AG04449 (cell line): ENCODE data around the gene OSBP2.

ENCODE experiments used
- CTCF ChIA-PET: fragments of 350-600 bp; formaldehyde crosslinking; extraction: SDS; loops from one replicate; lab custom pipeline; 2021; ENCODE audit warnings: antibody characterized with exemption; lab: Yijun Ruan, JAX
- POLR2A ChIA-PET: fragments of 400-600, 350-600 bp; formaldehyde crosslinking; extraction: SDS; loops from one replicate; lab custom pipeline; 2020; ENCODE audit warnings: antibody characterized with exemption, inconsistent platforms; lab: Yijun Ruan, JAX
- DNase-seq: peaks from one replicate; pipeline ENCODE4 v3.0.0-alpha.2; 2010; ENCODE audit warnings: low read depth, low spot score
- H3K4me3 ChIP-seq: 2 replicates; pipeline ENCODE4 v1.5.1; 2011; ENCODE audit warnings: low read depth, mild to moderate bottlenecking, control low read depth, low read length
- TF ChIP-seq, protein P1 (sequence below): IDR thresholded peaks from one replicate; pipeline ENCODE4 v1.5.1; 2011; ENCODE audit warnings: mild to moderate bottlenecking, moderate library complexity, low read length, control low read depth, inconsistent platforms; ENCODE audit not compliant: insufficient read depth; ENCODE audit errors: missing control alignments

Gene OSBP2

DNA sequence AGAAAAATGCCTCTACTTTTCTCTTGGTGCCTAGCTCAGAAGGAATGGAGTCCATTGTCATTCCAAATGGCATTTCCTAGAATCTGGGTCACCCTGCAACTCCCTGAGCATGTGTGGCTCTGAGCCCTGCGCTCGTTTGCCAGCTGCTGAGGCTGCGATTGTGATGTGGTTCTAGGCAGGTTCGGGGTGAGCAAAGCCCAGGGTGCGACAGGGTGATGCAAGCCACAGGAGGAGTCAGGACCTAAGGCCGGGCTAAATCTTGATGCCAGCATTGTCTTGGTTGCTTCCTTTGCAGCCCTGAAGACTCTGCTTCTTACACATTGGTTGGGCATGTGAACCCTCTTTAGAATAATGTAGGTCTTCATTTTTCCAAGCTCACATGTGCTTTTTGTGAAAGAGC is 142.9 kb downstream of the OSBP2 start:
- H3K4me3 ChIP-seq: no peak overlapping the region
- ChIA-PET CTCF (no interaction called here), POLR2A (no interaction called here)
- no peak for DNase-seq
- TF ChIP-seq, protein P1, sequence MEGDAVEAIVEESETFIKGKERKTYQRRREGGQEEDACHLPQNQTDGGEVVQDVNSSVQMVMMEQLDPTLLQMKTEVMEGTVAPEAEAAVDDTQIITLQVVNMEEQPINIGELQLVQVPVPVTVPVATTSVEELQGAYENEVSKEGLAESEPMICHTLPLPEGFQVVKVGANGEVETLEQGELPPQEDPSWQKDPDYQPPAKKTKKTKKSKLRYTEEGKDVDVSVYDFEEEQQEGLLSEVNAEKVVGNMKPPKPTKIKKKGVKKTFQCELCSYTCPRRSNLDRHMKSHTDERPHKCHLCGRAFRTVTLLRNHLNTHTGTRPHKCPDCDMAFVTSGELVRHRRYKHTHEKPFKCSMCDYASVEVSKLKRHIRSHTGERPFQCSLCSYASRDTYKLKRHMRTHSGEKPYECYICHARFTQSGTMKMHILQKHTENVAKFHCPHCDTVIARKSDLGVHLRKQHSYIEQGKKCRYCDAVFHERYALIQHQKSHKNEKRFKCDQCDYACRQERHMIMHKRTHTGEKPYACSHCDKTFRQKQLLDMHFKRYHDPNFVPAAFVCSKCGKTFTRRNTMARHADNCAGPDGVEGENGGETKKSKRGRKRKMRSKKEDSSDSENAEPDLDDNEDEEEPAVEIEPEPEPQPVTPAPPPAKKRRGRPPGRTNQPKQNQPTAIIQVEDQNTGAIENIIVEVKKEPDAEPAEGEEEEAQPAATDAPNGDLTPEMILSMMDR: no peak

DNA sequence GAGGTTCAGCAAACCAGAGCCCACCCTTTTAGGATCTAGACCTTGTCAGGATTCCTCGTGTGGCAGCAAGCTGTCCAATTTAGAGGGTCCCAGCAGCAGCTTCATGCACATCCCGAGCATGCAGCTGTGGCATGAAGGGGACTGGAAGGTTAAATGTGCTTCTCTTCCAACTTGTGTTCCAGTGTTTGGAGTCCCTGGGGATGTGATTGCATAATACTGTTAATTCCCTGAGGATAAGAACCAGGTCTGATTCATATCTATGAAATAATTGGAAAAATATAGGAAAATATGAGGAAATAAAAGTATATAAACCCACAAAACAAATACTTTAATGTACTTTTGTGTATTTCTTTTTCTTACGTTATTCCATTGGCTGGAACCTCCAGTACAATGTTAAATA is 143.4 kb downstream of the OSBP2 start:
- DNase-seq: no peak
- H3K4me3 ChIP-seq: no peak overlapping the region
- TF ChIP-seq, protein P1: no peak
- ChIA-PET POLR2A (no interaction called here), CTCF (no interaction called here)

DNA sequence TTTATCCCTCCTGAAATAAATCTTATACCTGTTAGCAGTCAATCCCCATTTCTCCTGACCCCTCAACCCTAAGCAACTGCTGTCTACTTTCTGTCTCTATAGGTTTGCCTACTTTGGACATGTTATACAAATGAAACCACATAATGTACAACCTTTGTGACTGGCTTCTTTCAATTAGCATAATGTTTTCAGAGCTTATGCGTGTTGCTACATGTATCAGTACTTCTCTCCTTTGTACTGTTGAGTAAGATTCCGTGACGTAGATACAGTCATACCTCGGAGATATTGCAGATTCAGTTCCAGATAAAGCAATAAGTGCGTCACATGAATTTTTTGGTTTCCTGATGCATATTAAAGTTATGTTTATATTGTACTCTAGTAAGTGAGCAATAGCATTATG is 146.6 kb downstream of the OSBP2 start:
- TF ChIP-seq, protein P1: no peak
- DNase-seq: no peak
- CTCF ChIA-PET: no interaction called here
- POLR2A ChIA-PET: interaction anchor here (0.7 kb wide), 1 partner anchor 55 kb away, joined by 3 read pairs; no protein-coding TSS in a partner anchor
- H3K4me3 ChIP-seq: no peak overlapping the region

DNA sequence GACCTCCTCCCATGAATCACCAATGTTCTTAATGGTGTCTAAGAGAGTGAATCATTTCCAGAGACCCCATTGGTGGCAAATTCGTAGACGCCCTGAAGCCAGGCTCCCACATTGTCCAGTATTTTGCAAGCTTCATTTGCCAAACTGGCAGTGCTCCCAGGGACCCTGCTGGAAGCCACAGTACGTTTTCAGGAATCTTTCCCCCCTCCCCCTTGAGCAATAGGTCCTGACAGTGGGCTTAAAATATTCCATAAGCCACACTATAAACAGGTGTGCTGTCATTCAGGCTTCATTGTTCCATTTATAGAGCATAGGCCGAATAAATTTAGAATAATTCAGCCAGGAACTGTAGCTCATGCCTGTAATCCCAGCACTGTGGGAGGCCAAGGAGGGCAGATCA is 148.6 kb downstream of the OSBP2 start:
- H3K4me3 ChIP-seq: no peak overlapping the region
- TF ChIP-seq, protein P1: no peak
- no peak for DNase-seq
- ChIA-PET POLR2A (no interaction called here), CTCF (no interaction called here)

DNA sequence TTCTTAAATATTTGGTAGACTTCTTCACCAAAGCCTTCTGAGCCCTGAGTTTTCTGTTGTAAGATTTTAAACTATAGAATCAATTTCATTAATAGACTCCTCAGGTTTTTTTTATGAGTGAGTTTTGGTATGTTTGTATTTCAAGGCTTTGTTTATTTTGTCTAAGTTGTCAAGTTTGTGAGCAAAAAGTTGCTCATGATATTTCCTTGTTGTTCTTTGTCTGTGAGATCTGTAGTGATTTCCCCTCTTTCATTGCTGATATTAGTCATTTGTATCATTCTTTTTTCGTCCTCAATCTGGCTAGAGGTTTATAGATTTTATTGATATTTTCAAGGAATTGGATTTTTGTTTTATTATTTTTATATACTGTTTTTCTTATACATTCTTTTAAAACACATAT is 152.9 kb downstream of the OSBP2 start:
- ChIA-PET POLR2A (no interaction called here), CTCF (interaction anchor here (1.0 kb wide), 1 partner anchor 73 kb away, joined by 3 read pairs; no protein-coding TSS in a partner anchor)
- TF ChIP-seq, protein P1: no peak
- no peak overlapping the region for H3K4me3 ChIP-seq
- DNase-seq: no peak

DNA sequence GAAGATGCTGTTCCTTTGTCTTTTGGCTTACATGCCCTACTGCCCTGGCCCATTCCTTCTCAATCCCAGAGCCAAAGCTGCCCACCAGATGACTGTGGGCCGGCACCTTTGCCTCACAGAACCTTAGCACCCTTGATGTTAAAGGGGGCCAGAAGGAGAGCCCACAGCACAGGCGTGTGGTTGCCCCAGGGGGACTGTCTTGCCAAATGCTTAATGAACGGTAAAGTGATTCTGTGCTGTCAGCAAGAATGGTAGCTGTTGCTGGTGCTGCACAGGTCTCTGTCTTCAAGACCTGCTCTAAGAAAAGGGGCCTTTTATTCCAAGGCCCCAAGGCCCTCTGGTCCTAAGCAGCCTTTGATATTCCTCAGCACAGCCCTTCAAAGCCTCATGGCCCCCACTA is 160.6 kb downstream of the OSBP2 start:
- POLR2A ChIA-PET: no interaction called here
- no peak overlapping the region for H3K4me3 ChIP-seq
- CTCF ChIA-PET: no interaction called here
- TF ChIP-seq, protein P1: no peak
- DNase-seq: no peak
